Activated naive CD8-positive, alpha-beta T cell treated with anti-CD3 and anti-CD28 coated beads, Interleukin-2, amount 50 U/mL, for 24 hours (primary cell): ENCODE data around the gene UBR7.
"Not testable (repeated sequence)": the region's sequence is repeated elsewhere in the genome, so short reads cannot be mapped to it uniquely, and the experiment has no call there.

Experiments used
- ATAC-seq: fragments of 150-1000 bp; cut with Tn5 transposase; one replicate; pipeline ENCODE4 v1.10.0; 2021
- DNase-seq: peaks from one replicate; pipeline ENCODE4 v3.0.0; 2021
- H3K27ac Mint-ChIP-seq: one replicate; pipeline ENCODE4 v1.8.0; 2021; ENCODE audit warnings: mild to moderate bottlenecking, mixed read lengths
- H3K27me3 Mint-ChIP-seq: one replicate; pipeline ENCODE4 v1.8.0; 2021; ENCODE audit warnings: mixed read lengths
- H3K36me3 Mint-ChIP-seq: one replicate; pipeline ENCODE4 v1.8.0; 2021; ENCODE audit warnings: low read depth, mixed read lengths
- H3K4me1 Mint-ChIP-seq: one replicate; pipeline ENCODE4 v1.8.0; 2021; ENCODE audit warnings: mixed read lengths
- H3K4me3 Mint-ChIP-seq: one replicate; pipeline ENCODE4 v1.8.0; 2021; ENCODE audit warnings: mild to moderate bottlenecking, moderate library complexity, mixed read lengths
- H3K9me3 Mint-ChIP-seq: one replicate; pipeline ENCODE4 v1.8.0; 2021; ENCODE audit warnings: mixed read lengths

UBR7 gene

DNA sequence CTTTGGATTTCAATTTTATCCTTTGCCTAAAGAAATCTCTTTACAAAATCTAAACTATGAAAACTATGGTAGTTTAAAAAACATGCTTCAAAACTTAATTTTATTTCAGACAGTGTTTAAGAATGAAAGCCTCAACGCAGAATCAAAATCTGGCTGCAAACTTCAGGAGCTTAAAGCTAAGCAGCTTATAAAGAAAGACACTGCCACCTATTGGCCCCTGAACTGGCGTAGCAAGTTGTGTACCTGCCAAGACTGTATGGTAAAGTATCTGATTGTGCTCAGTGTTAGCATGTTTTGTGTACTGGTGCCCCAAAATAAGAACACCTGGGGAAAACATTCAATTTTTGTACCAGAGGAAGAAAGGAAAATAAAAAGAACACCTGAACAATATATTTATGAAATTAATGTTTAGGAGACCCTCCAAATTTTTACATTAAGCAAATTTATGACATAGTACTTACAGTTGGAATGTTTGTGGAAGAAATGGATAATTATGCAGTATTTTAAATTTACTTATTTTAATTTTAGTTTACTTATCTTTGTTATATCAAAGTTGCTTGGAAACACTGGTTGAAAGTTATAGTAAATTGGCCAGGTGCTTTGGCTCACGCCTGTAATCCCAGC, 12.2 kb downstream of the UBR7 start:
- H3K27me3 Mint-ChIP-seq = no peaks in the 10 kb centered on the region
- H3K9me3 Mint-ChIP-seq = no peaks in the 10 kb centered on the region
- H3K4me1 Mint-ChIP-seq = peaks cover 9% of the 10 kb centered on the region
- peaks cover 51% of the 10 kb centered on the region for H3K36me3 Mint-ChIP-seq
- H3K4me3 Mint-ChIP-seq = no peak overlapping the region
- DNase-seq = no peak
- peak; percentile 73 for ATAC-seq
- no peak overlapping the region for H3K27ac Mint-ChIP-seq

DNA sequence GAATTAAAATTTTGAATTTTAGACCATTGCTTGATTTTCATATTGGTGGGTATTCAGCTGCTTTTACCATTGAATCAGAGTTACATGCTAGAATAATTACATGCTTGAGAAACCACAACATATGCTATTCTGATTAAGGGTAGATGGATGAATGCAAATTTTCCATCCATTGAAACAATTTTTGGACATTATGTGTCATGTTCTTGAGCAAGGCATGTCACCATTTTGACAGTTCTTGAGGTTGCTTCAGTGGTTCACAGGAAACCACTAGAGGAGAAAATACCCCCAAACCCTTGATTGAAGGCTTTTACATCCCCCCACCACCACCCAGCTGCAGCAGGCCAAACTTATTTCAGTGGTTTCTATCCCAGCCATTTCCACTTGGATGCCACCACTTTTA, 13.5 kb downstream of the UBR7 start:
- DNase-seq = no peak
- no peaks in the 10 kb centered on the region for H3K9me3 Mint-ChIP-seq
- ATAC-seq = no peak
- no peaks in the 10 kb centered on the region for H3K27me3 Mint-ChIP-seq
- no peak overlapping the region for H3K4me3 Mint-ChIP-seq
- H3K36me3 Mint-ChIP-seq = peaks cover 46% of the 10 kb centered on the region
- no peak overlapping the region for H3K27ac Mint-ChIP-seq
- peaks cover 9% of the 10 kb centered on the region for H3K4me1 Mint-ChIP-seq

DNA sequence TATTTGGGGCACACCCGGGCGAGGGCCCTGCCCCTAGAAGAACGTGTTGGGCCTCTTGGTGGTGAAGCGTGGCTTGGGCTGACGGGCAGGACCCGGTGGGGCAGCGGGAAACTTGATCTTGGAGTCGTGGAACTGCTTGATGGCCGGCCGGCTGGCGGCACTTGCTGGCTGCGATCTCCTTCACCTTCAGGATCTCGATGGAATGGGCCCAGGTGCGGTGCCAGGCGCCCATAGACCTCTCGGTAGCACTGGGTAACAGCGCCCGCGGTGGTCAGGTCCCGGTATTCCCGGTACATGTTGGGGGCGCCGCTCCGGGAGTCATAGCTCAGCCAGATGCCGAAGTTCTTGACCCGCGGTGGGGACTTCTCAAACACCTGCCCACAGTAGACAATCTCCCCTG, 16.5 kb downstream of the UBR7 start:
- Mint-ChIP-seq H3K36me3 (peaks cover 56% of the 10 kb centered on the region), H3K9me3 (no peaks in the 10 kb centered on the region), H3K27ac (no peak overlapping the region), H3K4me3 (no peak overlapping the region), H3K4me1 (peaks cover 9% of the 10 kb centered on the region), H3K27me3 (no peaks in the 10 kb centered on the region)
- DNase-seq = no peak
- ATAC-seq = no peak

DNA sequence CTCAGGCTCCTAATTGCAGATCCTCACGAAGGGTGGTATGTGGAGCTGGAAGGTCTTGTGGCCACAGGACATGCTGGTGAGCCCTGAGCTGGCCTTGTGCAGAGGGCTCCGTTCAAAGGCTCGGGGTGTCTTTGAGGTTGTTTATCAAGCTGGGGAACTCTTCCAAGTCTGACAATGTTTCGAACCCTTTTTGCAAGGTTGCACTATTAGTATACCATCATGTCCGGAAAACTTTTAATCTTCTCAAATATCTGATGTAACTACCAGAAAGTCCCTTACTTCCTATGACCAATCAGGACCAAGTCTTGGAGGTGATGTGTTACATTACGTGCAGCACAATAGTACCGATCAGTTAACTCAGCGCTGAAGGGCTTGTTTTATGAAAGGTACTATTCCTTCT, 21.5 kb downstream of the UBR7 start:
- ATAC-seq (no peak), DNase-seq (no peak)
- Mint-ChIP-seq H3K9me3 (no peaks in the 10 kb centered on the region), H3K4me1 (peaks cover 11% of the 10 kb centered on the region), H3K27me3 (peaks cover 11% of the 10 kb centered on the region), H3K27ac (no peak overlapping the region), H3K36me3 (peaks cover 40% of the 10 kb centered on the region), H3K4me3 (no peak overlapping the region)

DNA sequence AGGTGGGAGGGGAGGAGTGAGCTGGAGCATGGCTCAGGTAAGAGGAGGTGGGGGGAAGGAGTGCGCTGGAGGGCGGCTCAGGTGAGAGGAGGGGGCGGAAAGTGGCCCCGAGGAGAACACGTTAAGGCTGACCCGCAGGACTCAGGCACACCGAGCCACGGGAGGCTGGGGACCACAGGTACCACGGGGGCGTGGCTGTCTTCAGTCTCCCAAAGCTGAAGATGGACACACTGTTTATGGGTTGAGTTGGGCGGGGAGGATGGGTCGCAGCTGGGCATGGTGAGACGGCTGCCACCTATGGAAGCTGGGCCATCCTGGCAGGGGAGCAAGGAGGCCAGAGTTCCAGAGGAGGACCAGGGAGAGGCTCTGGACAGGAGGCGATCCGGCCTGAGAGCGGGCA, 23.5 kb downstream of the UBR7 start:
- peak overlapping the region; percentile 68 for H3K4me3 Mint-ChIP-seq
- H3K27me3 Mint-ChIP-seq = peaks cover 11% of the 10 kb centered on the region

GRCh38 chr14:93231129-93231979, 24.3 kb downstream of the UBR7 start:
- Mint-ChIP-seq H3K4me1 (peaks cover 11% of the 10 kb centered on the region), H3K36me3 (peaks cover 24% of the 10 kb centered on the region), H3K4me3 (peak overlapping the region; percentile 68), H3K27ac (no peak overlapping the region), H3K27me3 (peaks cover 11% of the 10 kb centered on the region), H3K9me3 (no peaks in the 10 kb centered on the region)
- DNase-seq (no peak), ATAC-seq (no peak)

More for the DNA sequence above, 23.5 kb downstream of the UBR7 start:
- no peak overlapping the region for H3K27ac Mint-ChIP-seq
- DNase-seq (no peak), ATAC-seq (no peak)
- peaks cover 11% of the 10 kb centered on the region for H3K4me1 Mint-ChIP-seq
- no peaks in the 10 kb centered on the region for H3K9me3 Mint-ChIP-seq
- peaks cover 31% of the 10 kb centered on the region for H3K36me3 Mint-ChIP-seq

DNA sequence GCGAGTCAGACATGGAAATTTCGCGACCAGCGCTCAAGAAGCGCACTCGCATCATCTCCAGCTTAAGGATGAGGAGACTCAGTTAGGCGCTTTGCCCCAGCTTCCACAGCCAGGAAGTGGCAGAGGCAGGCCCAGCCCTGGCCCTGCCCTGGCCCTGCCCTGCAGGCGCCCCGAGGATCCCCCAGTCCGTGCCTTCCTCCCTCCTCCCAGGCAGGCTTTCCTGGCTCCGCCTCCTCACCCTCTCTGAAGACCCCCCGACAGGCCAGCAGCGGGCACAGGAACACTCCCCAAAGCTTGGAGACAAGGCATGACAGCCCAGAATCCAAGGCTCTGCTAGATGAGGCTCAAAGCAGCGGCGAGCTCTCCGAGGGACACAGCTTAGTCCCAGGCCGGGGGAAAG, 25.1 kb downstream of the UBR7 start:
- Mint-ChIP-seq H3K4me3 (no peak overlapping the region), H3K27ac (no peak overlapping the region), H3K27me3 (peaks cover 11% of the 10 kb centered on the region), H3K9me3 (no peaks in the 10 kb centered on the region), H3K4me1 (peaks cover 14% of the 10 kb centered on the region), H3K36me3 (peaks cover 19% of the 10 kb centered on the region)
- ATAC-seq (no peak), DNase-seq (no peak)

DNA sequence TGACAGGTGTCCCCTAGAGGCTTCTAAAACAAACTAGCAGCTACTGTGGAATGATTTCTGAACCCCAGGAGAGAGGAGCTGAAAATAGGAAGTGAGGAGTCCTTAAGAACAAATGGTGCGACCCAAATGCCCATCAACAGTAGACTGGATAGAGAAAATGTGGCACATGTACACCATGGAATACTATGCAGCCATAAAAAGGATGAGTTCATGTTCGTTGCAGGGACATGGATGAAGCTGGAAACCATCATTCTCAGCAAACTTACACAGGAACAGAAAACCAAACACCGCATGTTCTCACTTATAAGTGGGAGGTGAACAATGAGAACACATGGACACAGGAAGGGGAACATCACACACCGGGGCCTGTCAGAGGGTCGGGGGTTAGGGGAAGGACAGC, 26.0 kb downstream of the UBR7 start:
- Mint-ChIP-seq H3K4me1 (peaks cover 17% of the 10 kb centered on the region), H3K27me3 (peaks cover 11% of the 10 kb centered on the region)
- not testable (repeated sequence) for H3K27ac Mint-ChIP-seq, DNase-seq, H3K4me3 Mint-ChIP-seq, H3K36me3 Mint-ChIP-seq, H3K9me3 Mint-ChIP-seq, ATAC-seq

DNA sequence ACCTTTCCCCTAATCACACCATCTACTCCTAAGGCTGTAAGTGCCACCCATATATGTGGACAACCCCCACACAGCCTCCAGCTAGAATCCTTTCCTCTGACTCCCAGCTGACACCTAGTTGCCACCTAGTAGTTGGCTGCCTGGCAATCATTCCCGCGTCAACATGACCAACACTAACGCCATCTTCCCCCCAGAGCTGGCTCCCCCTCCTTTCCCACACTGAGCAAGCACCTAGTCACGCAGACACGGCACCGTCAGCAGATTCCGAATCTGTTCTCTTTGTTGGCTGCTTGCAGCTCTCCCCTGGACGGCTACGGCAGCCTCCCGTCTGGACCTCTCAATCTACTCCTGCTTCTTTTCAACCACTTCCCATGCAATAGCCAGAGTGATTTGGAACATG, 27.7 kb downstream of the UBR7 start:
- Mint-ChIP-seq H3K27ac (no peak overlapping the region), H3K27me3 (peaks cover 11% of the 10 kb centered on the region), H3K9me3 (no peaks in the 10 kb centered on the region), H3K4me1 (peaks cover 17% of the 10 kb centered on the region), H3K4me3 (no peak overlapping the region), H3K36me3 (peaks cover under 1% of the 10 kb centered on the region)
- ATAC-seq (no peak), DNase-seq (no peak)

DNA sequence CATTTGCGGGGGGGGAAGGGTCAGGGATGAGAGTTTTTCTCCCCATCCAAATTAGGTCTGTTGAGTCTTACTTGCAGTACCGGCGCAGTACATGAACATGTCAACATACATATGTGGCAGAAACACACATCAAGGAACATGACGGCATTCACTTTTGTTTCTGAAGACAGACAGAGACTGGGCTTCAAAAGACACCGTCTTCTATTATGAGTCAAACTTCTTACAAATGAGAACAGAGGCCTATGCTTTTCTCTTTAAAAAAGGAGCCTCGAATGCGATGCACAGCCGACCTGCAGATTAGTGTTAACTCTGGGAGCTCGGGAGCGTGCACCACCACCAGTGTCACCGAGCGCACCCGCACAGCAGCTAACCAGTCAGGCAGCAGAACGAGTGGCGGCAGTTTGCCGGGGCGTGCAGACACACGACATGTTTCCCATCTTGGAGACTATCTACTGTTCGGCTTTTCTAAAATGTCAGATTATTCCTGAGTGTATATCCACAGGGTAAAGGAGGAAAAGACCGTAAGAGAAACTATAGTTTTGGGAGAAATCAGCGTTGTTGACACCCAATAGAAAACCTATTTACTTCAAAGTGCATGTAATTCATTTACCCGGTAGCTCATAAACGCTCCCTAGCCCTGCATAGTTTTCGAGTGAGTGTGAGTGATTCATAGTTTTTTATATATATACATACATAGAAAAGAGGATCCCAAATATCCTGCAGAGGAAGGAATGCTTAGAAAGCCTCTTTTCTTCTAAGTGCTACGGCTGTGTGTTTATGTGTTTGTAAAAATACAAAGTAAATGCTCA, 33.0 kb downstream of the UBR7 start:
- ATAC-seq = no peak
- no peak for DNase-seq

GRCh38 chr14:93240678-93241000, 33.6 kb downstream of the UBR7 start:
- ATAC-seq (no peak), DNase-seq (no peak)
- Mint-ChIP-seq H3K36me3 (peaks cover 13% of the 10 kb centered on the region), H3K4me3 (no peak overlapping the region), H3K4me1 (peaks cover 6% of the 10 kb centered on the region), H3K27me3 (no peaks in the 10 kb centered on the region), H3K27ac (no peak overlapping the region), H3K9me3 (no peaks in the 10 kb centered on the region)

More for the DNA sequence above, 33.0 kb downstream of the UBR7 start:
- H3K4me1 Mint-ChIP-seq = peaks cover 6% of the 10 kb centered on the region
- no peaks in the 10 kb centered on the region for H3K27me3 Mint-ChIP-seq
- no peak overlapping the region for H3K4me3 Mint-ChIP-seq
- peaks cover 8% of the 10 kb centered on the region for H3K36me3 Mint-ChIP-seq
- no peak overlapping the region for H3K27ac Mint-ChIP-seq
- no peaks in the 10 kb centered on the region for H3K9me3 Mint-ChIP-seq

GRCh38 chr14:93245764-93246420, 38.8 kb downstream of the UBR7 start:
- ATAC-seq (no peak), DNase-seq (no peak)
- Mint-ChIP-seq H3K27ac (no peak overlapping the region), H3K36me3 (peaks cover 15% of the 10 kb centered on the region), H3K27me3 (no peaks in the 10 kb centered on the region), H3K4me1 (no peaks in the 10 kb centered on the region), H3K4me3 (no peak overlapping the region), H3K9me3 (no peaks in the 10 kb centered on the region)

DNA sequence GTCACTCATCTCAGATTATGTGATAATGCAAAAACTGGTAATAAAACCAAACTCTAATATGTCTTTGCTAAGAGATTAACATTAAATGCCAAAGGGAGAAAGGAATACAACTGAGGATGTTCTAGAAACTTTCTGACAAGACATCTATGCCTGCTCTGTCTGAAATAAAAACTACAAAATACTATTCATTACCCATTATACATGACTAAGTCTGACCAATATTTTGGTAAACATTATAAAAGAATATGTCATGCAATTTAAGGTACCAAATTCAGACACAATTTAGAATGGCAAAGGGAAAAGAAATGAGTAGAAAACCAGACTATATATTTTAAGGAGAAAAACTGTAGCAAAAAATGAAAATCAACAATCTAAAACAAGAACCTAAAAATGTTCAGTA, 39.5 kb downstream of the UBR7 start:
- no peak overlapping the region for H3K27ac Mint-ChIP-seq
- ATAC-seq (no peak), DNase-seq (no peak)
- peaks cover 17% of the 10 kb centered on the region for H3K36me3 Mint-ChIP-seq
- H3K4me1 Mint-ChIP-seq = no peaks in the 10 kb centered on the region
- H3K9me3 Mint-ChIP-seq = no peaks in the 10 kb centered on the region
- no peak overlapping the region for H3K4me3 Mint-ChIP-seq
- H3K27me3 Mint-ChIP-seq = no peaks in the 10 kb centered on the region

GRCh38 chr14:93249128-93249831, 42.2 kb downstream of the UBR7 start:
- no peaks in the 10 kb centered on the region for H3K27me3 Mint-ChIP-seq
- no peaks in the 10 kb centered on the region for H3K4me1 Mint-ChIP-seq
- no peak overlapping the region for H3K27ac Mint-ChIP-seq
- peaks cover 18% of the 10 kb centered on the region for H3K36me3 Mint-ChIP-seq
- H3K4me3 Mint-ChIP-seq = no peak overlapping the region
- ATAC-seq (no peak), DNase-seq (no peak)
- no peaks in the 10 kb centered on the region for H3K9me3 Mint-ChIP-seq
